ENCODE data around the gene INHBC. TPM values are rescaled to one million over a fixed set of nuclear protein-coding genes. Genes with fewer than 3 reads are reported as not detected.

The INHBC gene
- total RNA-seq, 1 donor from 2014 or later: not detected

GRCh38 chr12:57430112-57430930, 4.3 kb upstream of the INHBC start:
- DNase-seq (ENCODE audit: low spot score): no peak
- peak overlapping the region; percentile 98 for H3K27ac Mint-ChIP-seq (ENCODE audit: unreplicated experiment)
- H3K27me3 Mint-ChIP-seq (ENCODE audit: low read depth): no peaks in the 10 kb centered on the region
- no peaks in the 10 kb centered on the region for H3K36me3 Mint-ChIP-seq (ENCODE audit: low read depth)
- peaks cover 28% of the 10 kb centered on the region for H3K4me1 Mint-ChIP-seq (ENCODE audit: low read depth)
- TF ChIP-seq, protein P1, sequence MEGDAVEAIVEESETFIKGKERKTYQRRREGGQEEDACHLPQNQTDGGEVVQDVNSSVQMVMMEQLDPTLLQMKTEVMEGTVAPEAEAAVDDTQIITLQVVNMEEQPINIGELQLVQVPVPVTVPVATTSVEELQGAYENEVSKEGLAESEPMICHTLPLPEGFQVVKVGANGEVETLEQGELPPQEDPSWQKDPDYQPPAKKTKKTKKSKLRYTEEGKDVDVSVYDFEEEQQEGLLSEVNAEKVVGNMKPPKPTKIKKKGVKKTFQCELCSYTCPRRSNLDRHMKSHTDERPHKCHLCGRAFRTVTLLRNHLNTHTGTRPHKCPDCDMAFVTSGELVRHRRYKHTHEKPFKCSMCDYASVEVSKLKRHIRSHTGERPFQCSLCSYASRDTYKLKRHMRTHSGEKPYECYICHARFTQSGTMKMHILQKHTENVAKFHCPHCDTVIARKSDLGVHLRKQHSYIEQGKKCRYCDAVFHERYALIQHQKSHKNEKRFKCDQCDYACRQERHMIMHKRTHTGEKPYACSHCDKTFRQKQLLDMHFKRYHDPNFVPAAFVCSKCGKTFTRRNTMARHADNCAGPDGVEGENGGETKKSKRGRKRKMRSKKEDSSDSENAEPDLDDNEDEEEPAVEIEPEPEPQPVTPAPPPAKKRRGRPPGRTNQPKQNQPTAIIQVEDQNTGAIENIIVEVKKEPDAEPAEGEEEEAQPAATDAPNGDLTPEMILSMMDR (IDR thresholded peaks at IDR 0.05): peak; percentile 43
- H3K4me3 Mint-ChIP-seq (ENCODE audit: unreplicated experiment): peak overlapping the region; percentile 89
- no peaks in the 10 kb centered on the region for H3K9me3 Mint-ChIP-seq (ENCODE audit: low read depth)

DNA sequence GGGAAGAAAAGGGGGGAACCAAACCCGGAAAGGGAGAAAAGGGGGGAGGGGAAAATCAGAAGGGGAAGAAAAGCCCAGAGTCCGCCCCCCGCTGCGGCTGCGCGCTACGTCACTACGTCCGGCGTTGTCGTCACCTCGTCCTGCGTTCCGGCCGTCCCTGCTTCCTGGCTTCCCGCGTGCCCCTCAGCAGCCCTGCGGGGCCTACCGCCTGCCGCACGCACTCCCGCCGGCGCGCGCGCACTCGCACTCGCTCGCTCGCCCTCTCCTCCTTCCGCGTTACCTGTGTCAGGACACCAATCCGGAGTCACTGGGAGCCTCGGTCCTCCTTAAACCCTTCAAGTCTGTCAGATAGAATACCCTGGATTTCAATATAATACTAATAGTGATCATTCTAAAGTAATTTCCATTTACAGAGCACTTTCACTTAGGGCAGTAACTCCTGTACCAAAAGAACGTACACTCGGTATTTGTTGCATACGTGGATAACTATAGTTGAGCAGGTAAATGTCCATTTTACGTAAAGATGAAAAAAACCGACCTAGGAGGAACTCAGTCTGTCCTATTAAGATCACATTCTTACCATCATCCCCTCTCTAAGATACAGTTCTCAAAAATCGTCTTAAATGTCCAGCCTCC, 3.5 kb upstream of the INHBC start, which contains the start of gene R3HDM2:
Gene R3HDM2 (minus strand): TSS at position 113 of the 636 bp plus-strand sequence. CDS start 120,615 bp downstream, outside the sequence.
- no peaks in the 10 kb centered on the region for H3K9me3 Mint-ChIP-seq (ENCODE audit: low read depth)
- H3K27ac Mint-ChIP-seq (ENCODE audit: unreplicated experiment): peak within 1 kb of the TSS; percentile 98
- TF ChIP-seq, protein P1 (IDR thresholded peaks at IDR 0.05): no peak
- H3K4me1 Mint-ChIP-seq (ENCODE audit: low read depth): peaks cover 28% of the 10 kb centered on the region
- peak; percentile 97 for DNase-seq (ENCODE audit: low spot score)
- H3K36me3 Mint-ChIP-seq (ENCODE audit: low read depth): no peaks in the 10 kb centered on the region
- peak within 1 kb of the TSS; percentile 89 for H3K4me3 Mint-ChIP-seq (ENCODE audit: unreplicated experiment)
- no peaks in the 10 kb centered on the region for H3K27me3 Mint-ChIP-seq (ENCODE audit: low read depth)

GRCh38 chr12:57431654-57432188, 2.9 kb upstream of the INHBC start:
- Mint-ChIP-seq H3K4me3 (ENCODE audit: unreplicated experiment) (peak overlapping the region; percentile 89), H3K4me1 (ENCODE audit: low read depth) (peaks cover 28% of the 10 kb centered on the region), H3K27me3 (ENCODE audit: low read depth) (no peaks in the 10 kb centered on the region), H3K36me3 (ENCODE audit: low read depth) (no peaks in the 10 kb centered on the region), H3K27ac (ENCODE audit: unreplicated experiment) (peak overlapping the region; percentile 98), H3K9me3 (ENCODE audit: low read depth) (no peaks in the 10 kb centered on the region)
- TF ChIP-seq, protein P1 (IDR thresholded peaks at IDR 0.05): no peak
- no peak for DNase-seq (ENCODE audit: low spot score)

DNA sequence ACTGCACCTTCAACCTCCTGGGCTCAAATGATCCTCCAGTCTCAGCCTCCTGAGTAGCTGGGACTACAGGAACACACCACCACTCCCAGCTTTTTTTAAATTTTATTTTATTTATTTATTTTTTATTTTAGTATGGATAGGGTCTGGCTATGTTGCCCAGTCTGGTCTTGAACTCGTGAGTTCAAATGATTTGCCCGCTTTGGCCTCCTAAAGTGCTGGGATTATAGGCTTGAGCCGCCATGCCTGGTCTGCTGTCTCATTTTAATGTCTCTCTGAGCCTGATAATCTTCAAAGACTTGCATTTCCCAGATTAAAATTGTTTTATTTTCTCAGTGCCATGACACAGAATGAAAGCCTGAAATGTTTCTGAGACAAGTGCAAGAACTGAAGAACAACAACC, 1.2 kb upstream of the INHBC start:
- no peak overlapping the region for H3K27ac Mint-ChIP-seq (ENCODE audit: unreplicated experiment)

DNA sequence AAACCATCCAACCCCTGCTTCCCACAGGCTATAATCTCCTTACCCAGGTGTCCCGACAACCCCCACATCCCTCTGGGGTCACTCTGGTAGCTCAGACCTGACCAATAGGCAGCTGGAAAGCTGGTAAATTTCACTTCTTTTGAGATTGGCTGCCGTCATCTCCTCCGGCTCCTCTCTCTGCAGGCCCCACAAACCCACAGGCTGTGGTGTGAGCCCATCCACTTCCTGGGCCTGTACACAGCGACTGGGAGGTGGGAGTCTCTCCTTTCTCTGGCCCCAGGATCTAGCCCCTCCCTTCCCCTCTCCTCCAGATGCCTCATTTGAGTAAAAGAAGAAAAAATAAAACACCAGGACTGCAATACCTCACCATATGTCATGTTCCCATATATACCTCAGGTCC, 709 bp downstream of the INHBC start:
- Mint-ChIP-seq H3K4me1 (ENCODE audit: low read depth) (peaks cover 10% of the 10 kb centered on the region), H3K27ac (ENCODE audit: unreplicated experiment) (no peak overlapping the region), H3K36me3 (ENCODE audit: low read depth) (no peaks in the 10 kb centered on the region), H3K9me3 (ENCODE audit: low read depth) (no peaks in the 10 kb centered on the region), H3K27me3 (ENCODE audit: low read depth) (no peaks in the 10 kb centered on the region), H3K4me3 (ENCODE audit: unreplicated experiment) (no peak overlapping the region)
- DNase-seq (ENCODE audit: low spot score): peak; percentile 28
- TF ChIP-seq, protein P1 (IDR thresholded peaks at IDR 0.05): no peak

More for the DNA sequence above, 1.2 kb upstream of the INHBC start:
- peaks cover 20% of the 10 kb centered on the region for H3K4me1 Mint-ChIP-seq (ENCODE audit: low read depth)
- H3K36me3 Mint-ChIP-seq (ENCODE audit: low read depth): no peaks in the 10 kb centered on the region
- TF ChIP-seq, protein P1 (IDR thresholded peaks at IDR 0.05): no peak
- H3K9me3 Mint-ChIP-seq (ENCODE audit: low read depth): no peaks in the 10 kb centered on the region
- no peak for DNase-seq (ENCODE audit: low spot score)
- no peak overlapping the region for H3K4me3 Mint-ChIP-seq (ENCODE audit: unreplicated experiment)
- H3K27me3 Mint-ChIP-seq (ENCODE audit: low read depth): no peaks in the 10 kb centered on the region
